ENCODE measurements around the gene WDR77.

WDR77 gene

DNA sequence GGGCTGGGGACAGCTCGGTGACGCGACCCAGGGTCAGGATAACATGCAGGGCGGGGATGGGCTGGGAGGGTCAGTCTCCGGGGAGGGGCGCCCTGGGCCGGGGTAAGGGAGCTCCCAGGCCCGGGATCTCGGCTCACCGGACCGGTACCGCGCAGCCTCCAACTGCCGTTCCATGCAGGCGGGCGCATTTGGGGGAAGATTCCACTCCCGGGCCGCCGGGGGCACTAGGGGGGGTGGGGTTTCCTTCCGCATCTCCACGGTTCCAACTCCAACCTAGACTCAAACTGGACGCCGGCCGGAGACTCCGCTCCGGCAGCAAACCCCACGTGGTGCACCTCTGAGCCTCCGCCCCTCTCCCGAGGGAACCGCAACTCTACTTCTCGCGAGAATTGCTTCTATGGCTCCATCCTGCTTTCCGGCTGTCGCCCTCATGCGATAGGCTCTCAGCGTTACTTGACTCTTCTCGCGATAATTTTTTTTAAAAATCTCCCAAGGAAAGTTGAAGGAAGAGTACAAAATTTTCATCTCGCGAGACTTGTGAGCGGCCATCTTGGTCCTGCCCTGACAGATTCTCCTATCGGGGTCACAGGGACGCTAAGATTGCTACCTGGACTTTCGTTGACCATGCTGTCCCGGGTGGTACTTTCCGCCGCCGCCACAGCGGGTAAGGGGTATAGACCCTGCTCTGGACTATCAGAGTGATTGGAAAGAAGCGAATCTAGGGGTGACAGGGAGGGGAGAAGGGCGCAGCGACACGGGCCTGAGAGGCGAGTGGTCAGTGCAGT lies at the start of gene WDR77, which contains the start of gene ATP5PB:
WDR77 (minus strand) TSS at position 339 of the 785 bp plus-strand sequence; CDS start at position 252, 87 bp downstream.
ATP5PB (plus strand) TSS at position 547 of the 785 bp plus-strand sequence; CDS start at position 625, 78 bp downstream.
- Mint-ChIP-seq H3K9me3 (ENCODE audit: low read depth) (no peaks in the 10 kb centered on the region), H3K27ac (peak within 1 kb of the TSS; percentile 99), H3K4me1 (ENCODE audit: low read depth) (peaks cover 79% of the 10 kb centered on the region), H3K36me3 (peaks cover 24% of the 10 kb centered on the region), H3K4me3 (peak within 1 kb of the TSS; percentile 100), H3K27me3 (no peaks in the 10 kb centered on the region)

DNA sequence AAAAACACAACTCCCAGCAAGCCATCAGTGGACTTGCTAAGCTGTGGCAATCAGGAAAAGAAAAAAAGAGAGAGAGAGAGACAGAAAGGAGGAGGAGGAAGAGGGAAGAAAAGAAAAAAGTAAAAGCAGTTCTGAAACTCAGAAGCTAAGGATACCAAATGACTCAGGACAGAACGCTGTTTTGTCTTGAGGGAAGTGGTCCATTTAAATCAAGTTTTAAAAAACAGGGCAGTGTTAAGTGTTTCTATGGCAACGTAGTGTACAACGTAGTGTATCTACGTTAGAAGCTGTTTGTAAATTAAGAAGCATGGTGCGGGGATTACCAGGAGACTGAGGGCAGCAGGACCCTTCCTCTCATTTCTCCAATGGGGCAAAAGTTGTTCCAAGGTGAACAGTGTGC lies 48.5 kb upstream of the WDR77 start:
- H3K27me3 Mint-ChIP-seq = no peaks in the 10 kb centered on the region
- peaks cover 6% of the 10 kb centered on the region for H3K9me3 Mint-ChIP-seq (ENCODE audit: low read depth)
- H3K4me3 Mint-ChIP-seq = no peak overlapping the region
- H3K27ac Mint-ChIP-seq = no peak overlapping the region
- H3K4me1 Mint-ChIP-seq (ENCODE audit: low read depth) = peaks cover 24% of the 10 kb centered on the region
- no peaks in the 10 kb centered on the region for H3K36me3 Mint-ChIP-seq

DNA sequence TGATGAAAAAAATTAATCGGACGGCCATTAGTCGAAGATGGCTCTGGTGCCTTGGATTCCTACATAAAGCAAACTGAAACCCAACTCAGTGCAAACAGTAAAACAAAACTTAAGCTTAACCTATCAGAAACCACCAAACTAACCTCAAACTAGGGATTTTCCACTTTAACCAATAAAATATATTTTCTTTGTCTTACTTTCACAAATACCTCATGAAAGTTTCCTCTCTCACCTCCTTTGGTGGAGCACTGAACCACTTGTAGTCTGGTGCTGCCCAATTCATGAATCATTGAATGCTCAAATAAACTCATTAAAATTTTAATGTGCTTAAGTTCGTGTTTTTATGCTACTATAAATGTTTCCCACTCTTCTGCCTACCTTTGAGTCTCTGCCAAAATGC lies 47.3 kb upstream of the WDR77 start:
- Mint-ChIP-seq H3K36me3 (no peaks in the 10 kb centered on the region), H3K27ac (peak overlapping the region; percentile 48), H3K27me3 (no peaks in the 10 kb centered on the region), H3K9me3 (ENCODE audit: low read depth) (peaks cover 6% of the 10 kb centered on the region), H3K4me1 (ENCODE audit: low read depth) (peaks cover 21% of the 10 kb centered on the region), H3K4me3 (no peak overlapping the region)

DNA sequence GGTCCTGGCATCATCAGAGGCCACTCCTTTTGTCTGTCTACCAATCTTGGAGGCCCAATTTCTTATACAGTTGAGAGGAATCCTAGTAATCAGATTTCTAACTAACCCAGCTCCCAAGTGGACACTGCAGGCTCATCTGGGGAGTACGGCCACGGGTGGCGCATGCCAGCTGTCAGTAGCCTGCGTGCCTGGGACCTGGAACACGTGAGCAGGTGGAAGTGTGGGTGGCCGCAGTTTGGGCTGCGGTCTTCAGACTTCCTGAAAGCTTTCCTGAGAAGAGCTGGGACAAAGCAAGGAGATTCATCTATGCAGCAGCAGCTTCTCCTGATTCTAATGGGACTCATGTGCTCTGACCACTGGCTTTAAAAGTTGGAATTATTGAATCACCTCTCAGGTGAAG lies 42.0 kb upstream of the WDR77 start:
- Mint-ChIP-seq H3K4me3 (no peak overlapping the region), H3K36me3 (no peaks in the 10 kb centered on the region), H3K9me3 (ENCODE audit: low read depth) (peaks cover 6% of the 10 kb centered on the region), H3K27ac (no peak overlapping the region), H3K27me3 (no peaks in the 10 kb centered on the region), H3K4me1 (ENCODE audit: low read depth) (no peaks in the 10 kb centered on the region)

DNA sequence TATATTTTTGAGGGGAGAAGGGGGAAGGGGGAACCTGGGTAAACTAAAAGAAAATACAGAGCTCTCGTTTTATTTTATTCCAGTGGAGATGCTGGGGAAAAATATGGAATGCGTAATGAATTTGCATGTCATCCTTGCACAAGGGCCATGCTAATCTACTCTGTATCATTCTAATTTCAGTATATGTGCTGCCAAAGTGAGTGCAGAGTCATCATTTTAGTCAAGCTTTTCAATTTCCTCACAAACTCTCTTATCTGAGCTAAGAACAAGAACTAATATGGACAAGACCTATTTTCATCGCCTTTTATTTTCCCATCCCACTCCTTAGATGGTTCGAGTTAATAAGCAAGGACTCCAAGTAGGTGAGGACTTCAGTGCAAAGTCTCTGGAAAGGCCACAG lies 41.2 kb upstream of the WDR77 start:
- H3K4me1 Mint-ChIP-seq (ENCODE audit: low read depth) = no peaks in the 10 kb centered on the region
- peaks cover 6% of the 10 kb centered on the region for H3K9me3 Mint-ChIP-seq (ENCODE audit: low read depth)
- H3K4me3 Mint-ChIP-seq = no peak overlapping the region
- H3K36me3 Mint-ChIP-seq = no peaks in the 10 kb centered on the region
- no peak overlapping the region for H3K27ac Mint-ChIP-seq
- no peaks in the 10 kb centered on the region for H3K27me3 Mint-ChIP-seq

DNA sequence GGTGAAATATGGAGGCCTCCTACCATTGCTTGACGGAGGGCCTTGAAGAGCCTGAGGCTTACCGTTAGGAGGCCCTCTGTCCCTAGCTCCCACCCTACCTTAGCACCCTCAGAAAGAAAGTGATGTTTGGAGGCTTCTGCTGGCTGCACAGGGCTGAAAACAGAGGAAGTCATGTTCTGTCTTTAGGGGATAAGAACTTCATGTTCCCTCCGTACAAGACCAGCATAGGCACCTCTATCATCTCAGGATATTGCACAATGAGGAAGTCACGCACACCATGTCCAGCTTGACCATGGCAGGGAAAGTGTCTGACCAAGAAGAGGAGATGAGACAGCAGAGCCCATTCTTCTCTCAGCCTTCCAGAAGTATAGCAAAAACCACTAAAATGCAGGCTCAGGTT lies 40.5 kb upstream of the WDR77 start:
- H3K4me1 Mint-ChIP-seq (ENCODE audit: low read depth) = peaks cover 2% of the 10 kb centered on the region
- H3K27ac Mint-ChIP-seq = no peak overlapping the region
- H3K27me3 Mint-ChIP-seq = no peaks in the 10 kb centered on the region
- no peaks in the 10 kb centered on the region for H3K9me3 Mint-ChIP-seq (ENCODE audit: low read depth)
- H3K4me3 Mint-ChIP-seq = no peak overlapping the region
- H3K36me3 Mint-ChIP-seq = no peaks in the 10 kb centered on the region

DNA sequence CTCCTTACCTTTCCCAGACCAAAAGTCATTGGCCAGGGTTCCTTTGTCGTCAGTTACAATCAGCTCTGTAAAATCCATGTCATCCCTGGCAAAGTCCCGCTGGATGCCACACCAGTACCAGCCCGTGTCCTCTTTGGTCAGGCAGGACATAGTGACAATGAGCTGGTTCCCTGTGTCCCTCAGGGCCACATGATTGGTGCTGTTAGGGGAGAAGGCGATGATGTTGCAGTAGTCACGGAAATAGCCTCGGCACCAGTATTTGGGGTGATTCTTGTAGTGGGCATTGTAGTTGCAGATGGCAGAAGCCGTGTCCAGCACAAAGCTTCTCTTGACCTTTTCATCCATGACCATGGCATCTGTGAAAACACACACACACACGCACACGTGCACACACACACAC lies 39.6 kb upstream of the WDR77 start:
- Mint-ChIP-seq H3K27me3 (no peaks in the 10 kb centered on the region), H3K9me3 (ENCODE audit: low read depth) (no peaks in the 10 kb centered on the region), H3K4me1 (ENCODE audit: low read depth) (peaks cover 2% of the 10 kb centered on the region), H3K36me3 (no peaks in the 10 kb centered on the region), H3K4me3 (no peak overlapping the region), H3K27ac (no peak overlapping the region)

DNA sequence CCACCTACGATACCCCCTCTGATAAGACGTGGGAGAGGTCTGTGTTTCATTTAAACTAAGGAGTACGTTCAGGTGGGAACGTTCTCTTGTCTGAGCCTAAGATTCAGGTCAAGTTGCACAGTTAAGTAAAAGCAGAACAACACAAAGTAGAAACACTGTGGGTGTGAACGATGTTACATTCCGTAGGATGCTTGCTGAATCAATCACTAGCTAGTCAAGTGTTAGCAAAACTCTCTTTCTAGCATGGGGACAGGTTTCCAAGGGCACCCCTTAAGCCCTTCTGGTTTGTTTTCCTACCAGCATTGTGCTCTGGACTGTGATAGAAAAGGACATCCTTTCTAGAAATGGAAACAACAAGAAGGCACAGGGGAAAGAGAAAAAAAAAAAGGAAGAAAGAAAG lies 38.1 kb upstream of the WDR77 start:
- Mint-ChIP-seq H3K27me3 (no peaks in the 10 kb centered on the region), H3K9me3 (ENCODE audit: low read depth) (no peaks in the 10 kb centered on the region), H3K4me1 (ENCODE audit: low read depth) (peaks cover 2% of the 10 kb centered on the region), H3K27ac (no peak overlapping the region), H3K36me3 (no peaks in the 10 kb centered on the region), H3K4me3 (no peak overlapping the region)

DNA sequence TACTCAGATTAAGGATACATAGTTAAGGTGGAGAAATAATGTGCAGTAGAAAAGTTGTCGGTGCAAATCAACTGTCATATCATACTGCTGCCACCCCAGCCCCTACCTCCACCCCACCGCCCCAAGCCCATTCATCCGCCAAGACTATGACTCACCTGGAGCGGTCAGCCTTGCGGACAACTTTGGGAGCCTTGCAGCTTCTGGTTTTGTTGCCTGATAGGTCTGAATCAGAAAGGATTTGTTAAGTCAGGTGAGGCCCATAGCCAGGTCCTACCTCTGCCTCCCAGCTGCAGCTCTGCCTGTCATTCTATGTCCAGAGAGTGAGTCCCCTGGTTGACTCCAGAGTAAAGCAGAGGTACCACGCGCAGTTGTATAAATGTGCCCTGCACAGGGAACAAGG lies 37.4 kb upstream of the WDR77 start:
- H3K27me3 Mint-ChIP-seq = no peaks in the 10 kb centered on the region
- peaks cover 8% of the 10 kb centered on the region for H3K4me1 Mint-ChIP-seq (ENCODE audit: low read depth)
- no peaks in the 10 kb centered on the region for H3K9me3 Mint-ChIP-seq (ENCODE audit: low read depth)
- H3K27ac Mint-ChIP-seq = no peak overlapping the region
- H3K36me3 Mint-ChIP-seq = no peaks in the 10 kb centered on the region
- no peak overlapping the region for H3K4me3 Mint-ChIP-seq

DNA sequence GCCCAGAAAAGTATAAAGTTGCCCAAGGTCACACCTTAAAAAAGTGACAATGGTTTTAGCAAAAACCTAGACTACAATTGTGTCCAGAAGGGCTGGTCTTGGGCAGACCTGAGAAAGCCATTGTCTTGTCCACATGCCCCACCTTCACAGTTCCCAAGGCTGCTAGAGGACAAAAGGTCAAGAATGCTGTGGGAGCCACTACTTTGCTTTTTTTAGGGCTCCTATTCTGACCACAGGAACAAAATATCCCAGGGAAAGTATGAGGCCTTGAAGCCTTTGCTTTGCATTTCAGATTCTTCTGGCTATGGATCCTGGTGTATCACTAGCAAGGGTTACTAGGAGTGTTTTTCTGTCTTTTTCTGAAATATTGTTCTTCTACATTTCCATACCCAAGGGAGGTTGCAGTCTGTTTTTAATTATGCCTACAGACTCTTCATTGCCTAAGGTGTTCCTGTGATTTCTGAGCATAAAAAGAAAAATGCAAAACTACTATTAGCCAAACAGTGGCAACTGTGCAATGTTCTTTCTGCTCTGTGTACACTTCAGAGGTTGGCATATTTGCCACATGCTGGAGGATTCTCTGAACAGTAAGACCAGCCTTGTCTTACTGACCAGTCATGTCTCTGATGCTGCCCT lies 35.5 kb upstream of the WDR77 start:
- no peaks in the 10 kb centered on the region for H3K36me3 Mint-ChIP-seq
- peaks cover 15% of the 10 kb centered on the region for H3K4me1 Mint-ChIP-seq (ENCODE audit: low read depth)
- no peak overlapping the region for H3K4me3 Mint-ChIP-seq
- H3K27ac Mint-ChIP-seq = no peak overlapping the region
- H3K9me3 Mint-ChIP-seq (ENCODE audit: low read depth) = no peaks in the 10 kb centered on the region
- H3K27me3 Mint-ChIP-seq = no peaks in the 10 kb centered on the region

DNA sequence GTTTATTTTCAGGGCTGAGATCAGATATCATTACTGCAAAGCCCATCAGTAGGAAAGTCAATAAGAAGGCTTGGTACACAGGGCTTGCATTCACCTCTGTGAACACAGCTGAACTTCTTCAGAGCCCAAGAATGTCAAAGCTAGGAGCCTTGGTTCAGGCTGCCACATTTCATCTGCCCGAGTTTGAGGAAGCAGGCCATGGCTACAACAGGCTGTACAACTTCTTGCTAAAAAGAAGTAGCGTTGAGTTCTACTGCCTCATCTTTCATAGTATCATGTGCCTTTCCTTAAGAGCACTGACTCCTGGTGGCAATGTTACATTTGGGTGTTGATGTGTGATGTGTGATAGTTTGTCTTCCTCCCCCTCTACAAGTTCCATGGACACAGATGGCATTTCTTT lies 34.8 kb upstream of the WDR77 start:
- Mint-ChIP-seq H3K27ac (no peak overlapping the region), H3K36me3 (no peaks in the 10 kb centered on the region), H3K4me3 (no peak overlapping the region), H3K9me3 (ENCODE audit: low read depth) (no peaks in the 10 kb centered on the region), H3K27me3 (no peaks in the 10 kb centered on the region), H3K4me1 (ENCODE audit: low read depth) (peaks cover 16% of the 10 kb centered on the region)

DNA sequence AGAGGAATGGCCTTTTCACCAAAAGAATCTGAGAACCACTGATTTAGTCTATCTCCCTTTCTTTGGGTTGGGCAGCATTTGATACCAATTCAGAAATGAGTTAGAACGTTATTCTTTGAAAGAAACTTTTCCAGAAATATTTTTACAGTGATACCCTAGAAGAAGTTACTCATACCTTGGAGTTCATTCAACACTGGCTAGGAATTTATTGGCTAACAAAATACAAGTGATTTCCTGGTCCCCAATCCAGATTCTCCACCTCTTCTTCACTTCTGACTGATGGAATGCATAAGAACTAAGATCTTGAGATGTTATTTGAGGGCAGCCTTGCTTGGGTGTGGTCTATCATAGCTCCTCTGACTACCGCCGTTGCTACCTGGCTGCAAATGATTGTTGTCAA lies 34.1 kb upstream of the WDR77 start:
- no peak overlapping the region for H3K4me3 Mint-ChIP-seq
- H3K27me3 Mint-ChIP-seq = no peaks in the 10 kb centered on the region
- no peak overlapping the region for H3K27ac Mint-ChIP-seq
- no peaks in the 10 kb centered on the region for H3K36me3 Mint-ChIP-seq
- H3K4me1 Mint-ChIP-seq (ENCODE audit: low read depth) = peaks cover 23% of the 10 kb centered on the region
- no peaks in the 10 kb centered on the region for H3K9me3 Mint-ChIP-seq (ENCODE audit: low read depth)

DNA sequence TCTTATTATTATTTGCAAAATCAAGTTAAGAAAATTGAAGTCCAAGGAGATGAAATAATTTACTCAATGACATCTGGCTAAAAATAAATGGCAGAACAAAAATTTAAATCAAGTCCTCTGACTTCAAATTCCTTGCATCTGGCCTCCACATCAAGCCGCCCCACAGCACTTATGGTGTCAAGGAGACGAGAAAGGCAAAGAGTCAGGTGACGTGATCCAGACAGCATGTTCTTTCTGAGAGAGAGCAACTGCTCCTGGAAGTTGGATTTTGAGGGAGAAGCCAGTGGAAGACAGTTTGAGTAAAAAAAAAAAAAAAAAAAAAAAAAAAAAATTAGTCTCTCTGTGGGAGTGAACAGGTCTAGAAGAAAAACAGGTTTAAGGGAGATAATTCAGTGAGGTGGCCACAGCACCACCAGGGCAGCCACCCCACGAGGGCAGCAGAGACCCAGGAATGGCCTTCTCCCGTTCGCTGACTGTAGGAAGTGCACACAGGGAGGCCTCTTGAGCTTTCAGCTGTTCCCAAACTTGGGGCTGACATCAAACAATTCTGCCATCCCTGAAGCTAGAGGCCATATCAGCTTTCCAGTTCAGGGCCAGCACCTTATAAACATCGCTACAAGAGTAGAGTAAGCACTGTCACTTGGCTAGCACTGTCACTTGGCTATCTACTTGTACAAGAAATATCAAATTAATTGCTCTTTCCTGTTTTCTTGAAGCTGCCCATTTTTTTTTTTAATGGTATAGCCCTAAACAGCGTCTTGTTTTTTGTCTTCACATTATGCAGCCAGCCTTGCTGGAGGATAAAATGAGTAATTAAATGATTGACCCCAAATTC lies 32.5 kb upstream of the WDR77 start:
- peaks cover 5% of the 10 kb centered on the region for H3K36me3 Mint-ChIP-seq
- H3K9me3 Mint-ChIP-seq (ENCODE audit: low read depth) = no peaks in the 10 kb centered on the region
- peak overlapping the region; percentile 16 for H3K27ac Mint-ChIP-seq
- H3K4me1 Mint-ChIP-seq (ENCODE audit: low read depth) = peaks cover 39% of the 10 kb centered on the region
- no peaks in the 10 kb centered on the region for H3K27me3 Mint-ChIP-seq
- no peak overlapping the region for H3K4me3 Mint-ChIP-seq

DNA sequence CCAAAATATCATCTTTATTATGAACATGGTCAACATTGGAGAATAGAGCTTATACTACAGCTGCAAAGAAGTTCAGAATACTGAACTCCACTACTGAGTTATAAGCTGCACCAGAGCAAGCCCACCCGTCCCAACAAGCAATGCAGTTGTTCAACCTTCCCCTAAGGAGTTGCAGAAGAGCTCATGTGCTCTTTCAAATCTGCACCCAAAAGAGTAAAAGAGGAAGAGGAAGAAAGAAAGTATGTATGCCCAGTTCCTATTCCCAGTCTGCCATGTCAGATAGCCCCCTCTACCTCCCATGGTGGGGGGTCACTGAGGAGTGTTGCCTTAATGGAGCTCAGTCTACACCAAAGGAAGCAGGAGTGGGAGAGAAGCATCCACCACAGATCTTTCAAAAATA lies 31.6 kb upstream of the WDR77 start:
- no peaks in the 10 kb centered on the region for H3K27me3 Mint-ChIP-seq
- peaks cover 5% of the 10 kb centered on the region for H3K36me3 Mint-ChIP-seq
- no peak overlapping the region for H3K27ac Mint-ChIP-seq
- H3K9me3 Mint-ChIP-seq (ENCODE audit: low read depth) = no peaks in the 10 kb centered on the region
- peaks cover 48% of the 10 kb centered on the region for H3K4me1 Mint-ChIP-seq (ENCODE audit: low read depth)
- no peak overlapping the region for H3K4me3 Mint-ChIP-seq

DNA sequence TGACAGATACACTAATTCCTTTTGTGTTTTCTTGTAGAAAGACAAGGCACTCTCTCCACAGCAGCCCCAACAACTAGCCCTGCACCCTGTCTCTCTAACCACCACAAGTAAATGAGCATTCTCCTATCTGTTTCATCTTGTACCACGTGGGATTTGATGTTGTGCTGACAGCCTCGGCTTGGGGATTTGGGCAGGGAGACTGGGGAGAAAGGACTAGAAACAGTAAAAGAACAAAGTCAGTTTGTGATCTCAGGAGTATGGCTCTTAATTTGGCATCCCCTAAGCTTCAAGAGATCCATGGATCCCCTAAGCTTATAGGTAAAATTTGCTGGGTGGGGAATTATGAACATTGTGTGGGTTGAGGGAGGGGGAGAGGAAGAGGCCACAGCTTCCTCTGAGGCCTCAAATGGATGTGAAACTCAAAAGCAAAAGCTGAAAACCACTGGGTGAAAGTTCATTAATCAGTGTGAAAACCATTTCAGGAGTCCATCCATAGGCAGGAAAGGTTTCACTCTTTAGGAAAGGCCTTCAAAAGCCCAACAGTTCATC lies 27.8 kb upstream of the WDR77 start:
- H3K9me3 Mint-ChIP-seq (ENCODE audit: low read depth) = no peaks in the 10 kb centered on the region
- H3K27ac Mint-ChIP-seq = peak overlapping the region; percentile 94
- peak overlapping the region; percentile 89 for H3K4me3 Mint-ChIP-seq
- H3K27me3 Mint-ChIP-seq = no peaks in the 10 kb centered on the region
- H3K36me3 Mint-ChIP-seq = peaks cover 9% of the 10 kb centered on the region
- H3K4me1 Mint-ChIP-seq (ENCODE audit: low read depth) = peaks cover 72% of the 10 kb centered on the region

All from activated naive CD8-positive, alpha-beta T cell (primary cell).